Activated effector memory CD4-positive, alpha-beta T cell treated with Interleukin-2 at 50 U/mL for 16 hours (primary cell): ENCODE data around the gene SMPD2.

Experiments
- DNase-seq: peaks from one replicate; pipeline ENCODE4 v3.0.0-alpha.2; 2020

The SMPD2 gene

DNA sequence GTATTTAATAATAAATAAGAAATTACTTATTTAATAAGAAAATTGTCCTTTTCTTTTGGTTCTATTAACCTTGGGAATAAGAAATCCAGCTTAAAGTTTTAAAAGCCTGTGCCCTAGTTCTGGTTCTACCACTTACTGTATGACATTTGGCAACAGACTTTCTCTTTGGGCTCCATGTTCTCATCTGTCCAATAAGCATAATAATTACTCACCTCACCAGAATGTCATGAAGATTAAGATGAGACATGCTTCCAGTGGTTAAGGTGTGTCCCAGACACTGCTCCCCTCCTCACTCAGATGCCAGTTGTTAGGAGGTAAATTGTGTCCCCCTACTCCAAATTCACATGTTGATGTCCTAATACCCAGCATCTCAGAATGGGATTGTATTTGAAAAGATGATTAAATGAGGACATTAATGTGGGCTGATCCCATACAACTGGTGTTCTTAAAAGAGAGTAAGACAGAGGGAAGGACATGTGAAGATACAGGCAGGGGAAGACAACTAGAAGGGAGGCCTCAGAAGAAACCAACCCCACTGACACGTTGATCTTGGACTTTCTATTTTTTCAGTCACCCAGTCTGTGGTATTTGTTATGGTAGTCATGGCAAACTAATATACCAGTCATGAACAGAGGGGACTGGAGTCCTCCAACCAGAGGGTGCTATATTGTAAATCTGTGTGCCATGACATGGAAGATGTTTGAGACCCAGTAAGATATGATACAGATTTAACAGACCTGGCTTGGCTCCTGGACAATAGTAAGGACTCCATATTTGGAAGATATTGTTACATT, 21.4 kb downstream of the SMPD2 start:
- no peak for DNase-seq

DNA sequence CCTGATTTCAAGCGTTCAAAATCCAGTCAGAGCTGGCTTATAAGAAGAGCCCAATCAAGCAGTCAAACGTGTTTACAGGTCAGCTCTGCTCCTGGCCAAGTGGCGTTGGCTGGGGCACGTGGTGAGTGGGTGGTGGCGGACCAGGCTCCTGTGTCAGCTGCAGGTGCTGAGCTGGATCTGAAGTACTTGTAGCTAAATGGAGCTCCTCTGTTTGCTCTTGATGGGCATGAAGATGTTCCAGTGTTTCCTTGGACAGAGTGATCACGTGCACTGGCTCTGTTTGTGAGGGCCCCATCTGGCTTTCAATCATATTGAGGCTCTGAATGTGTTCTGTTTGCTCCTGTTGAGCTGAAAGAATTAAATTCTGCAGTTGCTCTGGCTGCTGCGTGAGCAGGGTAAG, 25.2 kb downstream of the SMPD2 start:
- no peak for DNase-seq

- DNase-seq = no peak
Observed at GRCh38 chr6:109466212-109466923, 25.8 kb downstream of the SMPD2 start.

DNA sequence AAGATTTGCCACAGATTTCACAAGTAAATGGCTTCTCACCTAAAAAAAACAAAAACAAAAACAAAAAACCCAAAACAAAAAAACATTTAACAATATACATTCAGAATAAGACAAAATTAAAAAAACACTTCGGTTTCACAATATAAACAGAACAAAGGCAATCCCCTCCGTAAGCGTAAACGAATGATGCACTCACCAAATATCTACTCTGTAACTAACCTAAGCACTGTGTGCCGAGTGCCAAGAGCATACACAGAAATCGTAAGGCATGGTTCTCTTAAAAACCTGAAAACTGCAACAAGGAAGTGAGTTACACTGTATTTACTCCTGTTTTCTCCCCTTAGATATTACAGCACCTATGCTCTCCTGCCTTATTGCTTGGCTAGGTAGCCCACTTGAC, 27.2 kb downstream of the SMPD2 start:
- DNase-seq = no peak

DNA sequence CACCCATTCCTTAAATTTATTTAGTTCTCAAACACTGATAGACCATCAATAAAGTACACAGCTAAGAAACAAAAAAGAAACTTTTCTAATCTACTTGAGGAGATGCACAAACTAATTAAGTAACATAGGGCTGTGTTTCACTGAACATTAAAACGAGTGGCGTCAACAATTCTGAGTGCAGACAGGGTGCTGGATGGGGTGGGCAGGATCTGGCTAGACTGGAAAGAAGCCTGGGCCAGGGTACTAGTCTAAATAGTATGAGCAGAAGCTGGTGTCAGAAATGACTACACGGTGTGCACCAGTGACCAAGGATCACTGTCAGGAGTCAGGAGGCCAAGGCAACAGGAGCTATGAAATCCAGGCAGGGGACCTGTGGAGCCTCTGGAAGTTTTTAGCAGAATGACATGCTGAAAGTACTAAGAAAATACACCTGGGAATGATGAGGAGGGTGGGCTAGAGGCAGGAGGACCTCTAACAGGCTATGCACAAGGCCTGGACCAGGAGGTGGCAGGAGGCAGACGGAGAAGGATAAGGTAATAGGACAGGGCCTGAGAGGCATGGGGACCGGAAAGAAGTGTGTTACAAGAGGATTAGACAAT, 29.2 kb downstream of the SMPD2 start:
- DNase-seq = no peak

GRCh38 chr6:109471105-109471810, 30.7 kb downstream of the SMPD2 start:
- no peak for DNase-seq

DNA sequence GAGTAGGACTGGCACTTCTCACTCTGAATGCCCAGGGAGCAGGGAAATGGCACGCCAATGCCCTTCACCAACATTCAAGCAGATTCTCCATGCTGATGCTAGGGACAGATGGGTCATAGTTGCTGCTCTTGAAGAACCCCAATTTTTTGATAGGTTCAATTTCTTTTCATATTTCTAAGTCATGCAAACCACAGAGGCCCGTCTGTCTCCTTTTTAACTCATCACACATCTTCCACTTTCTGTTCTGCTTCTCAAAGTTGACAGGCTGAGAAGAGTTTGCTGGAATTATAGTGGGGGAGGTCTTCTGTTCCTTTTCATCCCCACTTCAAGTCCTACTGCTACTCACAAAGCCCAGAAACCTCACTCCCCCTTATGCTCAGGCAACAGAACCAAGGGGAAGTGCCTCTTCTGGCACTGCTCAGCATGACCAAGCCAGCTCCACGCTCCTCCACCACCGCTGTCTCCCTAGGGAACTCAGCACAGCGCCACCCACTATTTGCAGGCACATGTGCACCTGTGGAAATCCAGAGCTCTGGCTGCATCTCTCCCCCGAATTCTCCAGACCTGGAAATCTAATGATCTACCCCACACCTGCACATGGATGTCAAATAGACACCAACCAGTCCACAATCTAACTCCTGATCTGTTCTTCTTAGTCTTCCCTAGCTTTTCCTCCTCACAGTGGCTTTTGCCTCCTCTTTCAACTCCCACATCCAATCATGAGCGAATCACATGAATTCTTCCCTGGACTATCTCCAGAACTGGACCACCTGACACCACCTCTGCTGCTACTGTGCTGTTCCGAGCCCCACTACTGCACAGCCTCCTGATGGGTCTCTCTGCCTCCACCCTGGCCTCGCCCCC, 31.8 kb downstream of the SMPD2 start:
- no peak for DNase-seq

DNA sequence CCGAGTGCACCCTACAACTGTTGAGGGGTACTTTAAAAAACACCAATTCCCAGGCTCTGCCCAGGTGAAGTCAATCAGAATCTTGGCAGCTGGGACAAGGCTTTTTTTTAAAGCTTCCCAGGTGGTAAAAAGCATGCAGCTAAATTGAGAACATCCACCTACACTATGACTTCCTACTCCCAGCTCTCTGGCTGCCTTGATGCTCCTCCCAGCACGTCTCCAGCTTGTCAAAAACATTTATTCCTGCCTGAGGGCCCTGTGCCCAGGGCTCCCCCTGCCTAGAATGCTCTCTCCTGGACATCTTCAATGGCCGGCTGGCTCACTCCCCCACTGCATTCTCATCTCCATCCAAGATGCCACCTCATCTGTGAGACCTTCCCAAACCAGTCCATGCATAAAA, 32.6 kb downstream of the SMPD2 start:
- DNase-seq = no peak

DNA sequence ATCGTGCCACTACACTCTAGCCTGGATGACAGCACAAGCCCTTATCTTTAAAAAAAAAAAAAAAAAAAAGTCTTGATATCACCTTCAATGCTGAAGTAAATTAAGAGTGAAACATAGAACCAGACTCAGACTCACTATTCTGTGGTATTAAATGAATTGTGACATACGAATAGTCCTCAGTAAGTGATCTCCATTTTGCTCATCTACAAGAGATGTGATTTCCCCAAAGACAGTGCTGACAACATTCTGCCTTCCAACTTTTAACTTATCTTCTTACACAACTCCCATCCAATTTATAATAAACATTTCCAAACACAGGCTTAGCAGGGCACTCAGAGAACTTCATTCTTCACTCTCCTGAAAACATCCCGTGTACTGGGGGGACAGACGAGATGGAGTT, 34.5 kb downstream of the SMPD2 start:
- no peak for DNase-seq

GRCh38 chr6:109475625-109476024, 35.1 kb downstream of the SMPD2 start:
- no peak for DNase-seq

DNA sequence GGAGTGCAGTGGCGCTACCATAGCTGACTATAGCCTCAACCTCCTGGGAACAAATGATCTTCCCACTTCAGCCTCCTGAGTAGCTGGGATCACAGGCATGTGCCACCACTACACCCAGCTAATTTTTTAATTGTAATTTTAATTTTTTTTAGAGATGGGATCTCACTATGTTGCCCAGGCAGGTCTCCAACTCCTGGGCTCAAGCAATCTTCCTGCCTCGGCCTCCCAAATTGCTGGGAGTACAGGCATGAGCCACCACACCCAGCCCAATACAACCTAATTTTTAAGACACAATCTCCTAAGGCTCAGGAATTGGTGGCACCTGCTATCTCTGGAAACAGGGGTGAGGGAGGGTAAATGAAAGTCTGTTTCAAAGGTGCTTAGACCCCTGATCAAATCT, 36.7 kb downstream of the SMPD2 start:
- DNase-seq = no peak

- DNase-seq = no peak
Observed at GRCh38 chr6:109477725-109478124, 37.2 kb downstream of the SMPD2 start.

DNA sequence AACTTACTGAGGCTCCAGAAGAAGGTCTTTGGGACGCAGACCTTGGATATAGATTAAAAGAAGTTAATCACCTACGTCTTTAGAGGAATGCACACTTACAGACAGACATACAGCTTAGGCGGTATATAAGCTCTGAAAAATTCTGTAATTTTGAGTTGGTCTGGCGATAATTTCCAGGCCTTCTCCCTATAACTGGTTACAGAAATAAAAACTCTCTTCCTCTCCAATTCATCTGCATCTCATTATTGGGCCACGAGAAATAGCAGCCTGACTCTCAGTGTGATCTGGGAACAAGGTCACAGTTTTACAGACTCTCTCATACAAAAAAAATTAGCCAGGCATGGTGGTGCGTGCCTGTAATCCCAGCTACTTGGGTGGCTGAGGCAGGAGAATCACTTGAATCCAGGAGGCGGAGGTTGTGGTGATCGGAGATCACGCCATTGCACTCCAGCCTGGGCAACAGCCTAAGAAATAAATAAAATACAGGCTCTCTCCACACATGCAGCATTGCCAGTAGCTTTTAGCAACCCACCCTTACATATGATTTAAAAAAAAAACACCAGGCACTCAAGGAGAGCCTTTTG, 37.8 kb downstream of the SMPD2 start:
- no peak for DNase-seq

- no peak for DNase-seq
Observed at GRCh38 chr6:109478841-109479624, 38.5 kb downstream of the SMPD2 start.

- no peak for DNase-seq
Observed at GRCh38 chr6:109480993-109481480, 40.5 kb downstream of the SMPD2 start.

- peak; percentile 85 for DNase-seq
Observed at GRCh38 chr6:109482905-109483734, 42.6 kb downstream of the SMPD2 start, which contains the start of gene ZBTB24. ZBTB24 (minus strand) TSS chr6:109483219; CDS start chr6:109482026, 1,193 bp downstream.

GRCh38 chr6:109483735-109484057, 43.2 kb downstream of the SMPD2 start:
- DNase-seq = no peak

DNA sequence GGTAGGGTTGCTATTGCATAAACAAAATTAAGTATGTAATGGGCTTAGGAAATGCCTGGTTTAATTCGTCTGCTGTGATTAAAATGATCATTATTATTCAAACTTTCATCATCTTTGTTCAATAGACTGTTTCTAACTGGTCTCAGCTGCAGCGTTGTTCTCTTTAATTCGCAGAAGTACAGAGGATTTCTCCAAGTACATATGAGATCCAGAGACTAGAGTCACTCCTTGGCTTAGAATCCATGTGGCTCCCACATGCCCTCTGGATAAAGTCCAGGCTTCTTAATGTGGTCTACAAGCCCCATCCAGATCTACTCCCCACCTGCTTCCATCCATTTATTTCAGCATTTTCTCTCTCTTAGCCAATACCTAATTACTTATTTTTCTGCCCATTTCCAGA, 43.6 kb downstream of the SMPD2 start:
- no peak for DNase-seq

DNA sequence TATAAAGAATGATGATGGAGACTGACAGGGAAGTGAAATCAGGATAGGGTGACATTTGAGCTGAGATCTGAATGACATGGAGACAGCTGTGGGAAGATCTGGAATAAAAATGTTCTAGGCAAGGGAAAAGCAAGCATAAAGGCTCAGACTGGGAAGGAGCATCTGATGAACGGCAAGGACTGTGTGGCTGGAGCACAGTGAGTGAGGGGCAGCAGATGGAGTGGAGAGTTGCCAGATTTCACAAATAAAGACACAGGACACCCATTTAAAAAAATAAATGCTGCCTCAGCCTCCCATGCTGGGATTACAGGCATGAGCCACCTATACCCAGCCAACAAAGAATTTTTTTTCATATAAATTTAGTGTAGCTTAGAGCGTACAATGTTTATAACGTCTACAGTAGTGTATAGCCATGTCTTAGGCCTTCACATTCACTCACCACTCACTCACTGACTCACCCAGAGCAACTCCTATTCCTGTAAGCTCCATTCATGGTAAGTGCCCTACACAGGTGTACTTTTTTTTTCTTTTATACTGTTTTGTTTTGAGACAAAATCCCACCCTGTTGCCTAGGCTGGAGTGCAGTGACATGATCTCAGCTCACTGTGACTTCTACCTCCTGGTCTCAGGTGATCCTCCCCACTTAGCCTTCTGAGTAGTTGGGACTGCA, 44.9 kb downstream of the SMPD2 start:
- DNase-seq = no peak

DNA sequence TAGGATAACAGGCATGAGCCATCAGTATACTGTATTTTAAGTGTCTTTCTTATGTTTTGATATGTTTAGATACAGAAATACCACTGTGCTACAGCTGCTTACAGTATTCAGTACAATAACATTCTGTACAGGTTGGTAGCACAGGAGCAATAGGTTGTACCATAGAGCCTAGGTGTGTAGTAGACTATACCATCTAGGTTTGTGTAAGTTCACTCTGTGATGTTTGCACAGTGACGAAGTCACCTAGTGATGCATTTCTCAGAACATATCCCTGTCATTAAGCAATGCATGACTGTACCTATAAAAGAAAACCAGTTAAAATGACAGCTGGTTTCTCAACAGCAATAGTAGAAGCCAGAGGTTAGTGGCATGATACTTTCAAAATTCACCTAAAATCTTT, 45.5 kb downstream of the SMPD2 start:
- no peak for DNase-seq
